ENCODE data around the gene ZNF462.

DNA sequence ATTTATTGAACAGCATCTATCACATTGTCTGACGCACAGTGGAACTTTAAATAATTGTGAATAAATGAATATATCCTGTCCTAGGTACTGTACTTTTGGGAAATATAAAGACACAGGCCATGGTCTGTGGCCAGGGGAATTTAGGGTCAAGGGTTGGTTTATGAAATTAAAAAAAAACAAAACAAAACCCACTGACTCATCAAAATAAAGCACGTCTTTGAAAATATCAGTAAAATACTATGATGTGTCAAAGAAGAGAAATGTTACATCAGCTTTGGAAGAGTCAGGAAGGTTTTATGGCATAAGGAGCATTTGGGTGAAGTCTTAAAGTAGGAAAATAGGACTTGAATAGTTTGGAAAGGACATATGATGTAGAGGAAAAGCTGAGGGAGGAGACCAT, 70.5 kb downstream of the ZNF462 start:
- TF ChIP-seq POLR2A (IDR thresholded peaks at IDR 0.05): no peak
- TF ChIP-seq, protein P1, sequence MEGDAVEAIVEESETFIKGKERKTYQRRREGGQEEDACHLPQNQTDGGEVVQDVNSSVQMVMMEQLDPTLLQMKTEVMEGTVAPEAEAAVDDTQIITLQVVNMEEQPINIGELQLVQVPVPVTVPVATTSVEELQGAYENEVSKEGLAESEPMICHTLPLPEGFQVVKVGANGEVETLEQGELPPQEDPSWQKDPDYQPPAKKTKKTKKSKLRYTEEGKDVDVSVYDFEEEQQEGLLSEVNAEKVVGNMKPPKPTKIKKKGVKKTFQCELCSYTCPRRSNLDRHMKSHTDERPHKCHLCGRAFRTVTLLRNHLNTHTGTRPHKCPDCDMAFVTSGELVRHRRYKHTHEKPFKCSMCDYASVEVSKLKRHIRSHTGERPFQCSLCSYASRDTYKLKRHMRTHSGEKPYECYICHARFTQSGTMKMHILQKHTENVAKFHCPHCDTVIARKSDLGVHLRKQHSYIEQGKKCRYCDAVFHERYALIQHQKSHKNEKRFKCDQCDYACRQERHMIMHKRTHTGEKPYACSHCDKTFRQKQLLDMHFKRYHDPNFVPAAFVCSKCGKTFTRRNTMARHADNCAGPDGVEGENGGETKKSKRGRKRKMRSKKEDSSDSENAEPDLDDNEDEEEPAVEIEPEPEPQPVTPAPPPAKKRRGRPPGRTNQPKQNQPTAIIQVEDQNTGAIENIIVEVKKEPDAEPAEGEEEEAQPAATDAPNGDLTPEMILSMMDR (IDR thresholded peaks at IDR 0.05): no peak
